ENCODE measurements around the gene CRYL1.

- TF ChIP-seq, protein P1, sequence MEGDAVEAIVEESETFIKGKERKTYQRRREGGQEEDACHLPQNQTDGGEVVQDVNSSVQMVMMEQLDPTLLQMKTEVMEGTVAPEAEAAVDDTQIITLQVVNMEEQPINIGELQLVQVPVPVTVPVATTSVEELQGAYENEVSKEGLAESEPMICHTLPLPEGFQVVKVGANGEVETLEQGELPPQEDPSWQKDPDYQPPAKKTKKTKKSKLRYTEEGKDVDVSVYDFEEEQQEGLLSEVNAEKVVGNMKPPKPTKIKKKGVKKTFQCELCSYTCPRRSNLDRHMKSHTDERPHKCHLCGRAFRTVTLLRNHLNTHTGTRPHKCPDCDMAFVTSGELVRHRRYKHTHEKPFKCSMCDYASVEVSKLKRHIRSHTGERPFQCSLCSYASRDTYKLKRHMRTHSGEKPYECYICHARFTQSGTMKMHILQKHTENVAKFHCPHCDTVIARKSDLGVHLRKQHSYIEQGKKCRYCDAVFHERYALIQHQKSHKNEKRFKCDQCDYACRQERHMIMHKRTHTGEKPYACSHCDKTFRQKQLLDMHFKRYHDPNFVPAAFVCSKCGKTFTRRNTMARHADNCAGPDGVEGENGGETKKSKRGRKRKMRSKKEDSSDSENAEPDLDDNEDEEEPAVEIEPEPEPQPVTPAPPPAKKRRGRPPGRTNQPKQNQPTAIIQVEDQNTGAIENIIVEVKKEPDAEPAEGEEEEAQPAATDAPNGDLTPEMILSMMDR (IDR thresholded peaks at IDR 0.05) = no peak
- peak; percentile 60 to 65 (median 61) for TF ChIP-seq POLR2A (IDR thresholded peaks at IDR 0.05)
Observed at GRCh38 chr13:20525601-20526544, at the start of gene CRYL1.
